Smooth muscle cell (in vitro differentiated cells): Measurements from ENCODE around the gene RPUSD4. TPM values are rescaled to one million over a fixed set of nuclear protein-coding genes. Genes with fewer than 3 reads are reported as not detected.

Experiments used
- DNase-seq: peaks from one replicate; lab custom pipeline; 2025; ENCODE audit not compliant: unreplicated experiment; lab: John Stamatoyannopoulos, UW
- H2AFZ ChIP-seq: fragments of 200-600 bp; sonication (generic); 2 replicates; pipeline ENCODE4 v1.6.0; 2016; ENCODE audit warnings: antibody characterized with exemption, low read depth, mild to moderate bottlenecking
- H3F3A ChIP-seq: fragments of 200-600 bp; sonication (generic); 2 replicates; pipeline ENCODE4 v1.6.0; 2017; ENCODE audit warnings: antibody characterized with exemption, low read depth
- H3K27ac ChIP-seq: fragments of 200-600 bp; sonication (generic); 2 replicates; pipeline ENCODE4 v1.5.1; 2016; ENCODE audit warnings: low read depth, mild to moderate bottlenecking
- H3K27me3 ChIP-seq: fragments of 200-600 bp; sonication (generic); 2 replicates; pipeline ENCODE4 v1.6.1; 2016; ENCODE audit warnings: low read depth, mild to moderate bottlenecking
- H3K36me3 ChIP-seq: fragments of 200-600 bp; sonication (generic); 2 replicates; pipeline ENCODE4 v1.5.1; 2016; ENCODE audit warnings: low read depth
- H3K4me1 ChIP-seq: fragments of 200-600 bp; sonication (generic); 2 replicates; pipeline ENCODE4 v1.5.1; 2016; ENCODE audit warnings: low read depth
- H3K4me2 ChIP-seq: fragments of 200-600 bp; sonication (generic); 2 replicates; pipeline ENCODE4 v1.6.0; 2016; ENCODE audit warnings: mild to moderate bottlenecking
- H3K4me3 ChIP-seq: fragments of 200-600 bp; sonication (generic); 2 replicates; pipeline ENCODE4 v1.5.1; 2016; ENCODE audit warnings: mild to moderate bottlenecking
- H3K79me2 ChIP-seq: fragments of 200-600 bp; sonication (generic); 2 replicates; pipeline ENCODE4 v1.6.0; 2016; ENCODE audit warnings: low read depth, mild to moderate bottlenecking
- H3K9ac ChIP-seq: fragments of 200-600 bp; sonication (generic); 2 replicates; pipeline ENCODE4 v1.6.0; 2016; ENCODE audit warnings: low read depth
- H3K9me3 ChIP-seq: fragments of 200-600 bp; sonication (generic); replicated peaks from 2 replicates; pipeline ENCODE4 v1.5.1; 2016; ENCODE audit warnings: low read depth
- H4K20me1 ChIP-seq: fragments of 200-600 bp; sonication (generic); 2 replicates; pipeline ENCODE4 v1.6.0; 2016; ENCODE audit warnings: low read depth
- CTCF ChIP-seq: fragments of 200-600 bp; sonication (generic); IDR thresholded peaks from 2 replicates; pipeline ENCODE4 v1.5.1; 2017; ENCODE audit warnings: borderline replicate concordance, mild to moderate bottlenecking, antibody characterized with exemption; ENCODE audit not compliant: insufficient read depth, poor library complexity, severe bottlenecking
- WGBS: methylation state at CpG from one replicate; pipeline ENCODE4 v1.1.7; 2016; ENCODE audit warnings: low lambda C conversion rate; 5-methylcytosine and 5-hydroxymethylcytosine counted together
- polyA plus RNA-seq: library from polyadenylated mRNA; unstranded; fragments of >200 nt; fragmentation: Nextera tagmentation; extraction: Ambion mirVana; gene quantifications from 2 replicates; pipeline ENCODE4 v1.2.1, GENCODE V29; 2016
- small RNA-seq: library from RNA; depleted of rRNA; stranded (forward); fragments of <200 nt; gene quantifications from one replicate; pipeline ENCODE3, GENCODE V24; 2014
- total RNA-seq: library from RNA; depleted of rRNA; stranded (reverse); fragments of >200 nt; gene quantifications from 2 replicates; pipeline ENCODE4 v1.2.3, GENCODE V29; 2014

Gene RPUSD4
- total and polyA plus RNA-seq, 2 experiments from 2014 or later, result 8.6 to 34.1 TPM

GRCh38 chr11:126153006-126153405 is 58.4 kb downstream of the RPUSD4 start:
- WGBS, result 91% methylated on average over 4 of the region's 4 CpGs
- Histone ChIP-seq H3K36me3 (no peaks in the 10 kb centered on the region), H3F3A (no peaks in the 10 kb centered on the region), H3K9me3 (no peaks in the 10 kb centered on the region), H3K4me2 (no peak overlapping the region), H3K27ac (no peak overlapping the region), H3K79me2 (no peaks in the 10 kb centered on the region), H3K4me1 (peaks cover 23% of the 10 kb centered on the region), H4K20me1 (no peaks in the 10 kb centered on the region), H2AFZ (no peak overlapping the region), H3K4me3 (no peak overlapping the region), H3K9ac (no peak overlapping the region), H3K27me3 (no peaks in the 10 kb centered on the region)
- TF ChIP-seq CTCF, result no peak
- DNase-seq, result no peak

GRCh38 chr11:126152586-126152985 is 58.9 kb downstream of the RPUSD4 start:
- Histone ChIP-seq H3K79me2 (no peaks in the 10 kb centered on the region), H3K27me3 (no peaks in the 10 kb centered on the region), H3K4me2 (no peak overlapping the region), H3K27ac (no peak overlapping the region), H3F3A (no peaks in the 10 kb centered on the region), H3K4me1 (peaks cover 25% of the 10 kb centered on the region), H3K36me3 (no peaks in the 10 kb centered on the region), H3K4me3 (no peak overlapping the region), H4K20me1 (no peaks in the 10 kb centered on the region), H3K9me3 (no peaks in the 10 kb centered on the region), H3K9ac (no peak overlapping the region), H2AFZ (no peak overlapping the region)
- TF ChIP-seq CTCF, result no peak
- no peak for DNase-seq

- H3K9me3 ChIP-seq, result no peaks in the 10 kb centered on the region
- H4K20me1 ChIP-seq, result no peaks in the 10 kb centered on the region
- no peaks in the 10 kb centered on the region for H3F3A ChIP-seq
- H3K36me3 ChIP-seq, result no peaks in the 10 kb centered on the region
- no peak overlapping the region for H3K9ac ChIP-seq
- no peak overlapping the region for H2AFZ ChIP-seq
- H3K4me2 ChIP-seq, result no peak overlapping the region
- no peaks in the 10 kb centered on the region for H3K79me2 ChIP-seq
- 96% methylated on average over 1 of the region's 1 CpG for WGBS
- no peak overlapping the region for H3K27ac ChIP-seq
- no peaks in the 10 kb centered on the region for H3K27me3 ChIP-seq
- DNase-seq, result no peak
- no peak overlapping the region for H3K4me3 ChIP-seq
- H3K4me1 ChIP-seq, result peaks cover 29% of the 10 kb centered on the region
- TF ChIP-seq CTCF, result no peak
These were observed 59.3 kb downstream of the RPUSD4 start for GRCh38 chr11:126152152-126152551.

Small RNA genes lying within 50 kb of the gene (small RNA-seq; reads per million reads assigned to genes)
- gene AP001893.2 (not detected), gene RN7SL351P (not detected), gene RNU4-86P (not detected)

Other genes starting within 250 kb of the RPUSD4 start
- gene CDON, start 148.8 kb downstream of the RPUSD4 start, total RNA-seq, result 14.8 and 21.1 TPM in 2 replicates
- 1.6 and 7.0 TPM in 2 replicates for gene CDON, start 148.8 kb downstream of the RPUSD4 start, polyA plus RNA-seq
- gene FAM118B, start 132 bp upstream of the RPUSD4 start, total RNA-seq, result 14.3 and 32.1 TPM in 2 replicates
- gene FAM118B, start 132 bp upstream of the RPUSD4 start, polyA plus RNA-seq, result 26.1 and 31.6 TPM in 2 replicates
- gene SRPRA, start 57.2 kb upstream of the RPUSD4 start, total RNA-seq, result 104 and 115 TPM in 2 replicates
- gene SRPRA, start 57.2 kb upstream of the RPUSD4 start, polyA plus RNA-seq, result 106 and 108 TPM in 2 replicates
- 8.1 and 18.6 TPM in 2 replicates for gene FOXRED1, start 57.5 kb upstream of the RPUSD4 start, total RNA-seq
- 22.1 and 27.9 TPM in 2 replicates for gene FOXRED1, start 57.5 kb upstream of the RPUSD4 start, polyA plus RNA-seq
- 3.5 and 3.7 TPM in 2 replicates for gene TIRAP, start 71.4 kb upstream of the RPUSD4 start, total RNA-seq
- 2.9 and 5.1 TPM in 2 replicates for gene TIRAP, start 71.4 kb upstream of the RPUSD4 start, polyA plus RNA-seq
- gene DCPS, start 92.4 kb upstream of the RPUSD4 start, total RNA-seq, result 8.9 and 19.0 TPM in 2 replicates
- 25.4 and 34.1 TPM in 2 replicates for gene DCPS, start 92.4 kb upstream of the RPUSD4 start, polyA plus RNA-seq
- gene ST3GAL4, start 144.0 kb upstream of the RPUSD4 start, total RNA-seq, result 36.5 and 60.3 TPM in 2 replicates
- gene ST3GAL4, start 144.0 kb upstream of the RPUSD4 start, polyA plus RNA-seq, result 58.5 and 60.9 TPM in 2 replicates